M059J (cell line): ENCODE results near the gene DUS4L. TPM values are rescaled to one million over a fixed set of nuclear protein-coding genes. Genes with fewer than 3 reads are reported as not detected.
"Not testable (repeated sequence)": the region's sequence is repeated elsewhere in the genome, so short reads cannot be mapped to it uniquely, and the experiment has no call there.

Source experiments
- DNase-seq: peaks from one replicate; pipeline ENCODE4 v3.0.0-alpha.2; 2012; ENCODE audit warnings: low read depth
- total RNA-seq: library from RNA; depleted of rRNA; stranded (reverse); fragments of >200 nt; shearing (Covaris generic); gene quantifications from 2 replicates; pipeline ENCODE4 v1.2.3, GENCODE V29; 2014; rRNA removed

DUS4L gene
- 8.1 and 12.5 TPM in 2 replicates for total RNA-seq

DNA sequence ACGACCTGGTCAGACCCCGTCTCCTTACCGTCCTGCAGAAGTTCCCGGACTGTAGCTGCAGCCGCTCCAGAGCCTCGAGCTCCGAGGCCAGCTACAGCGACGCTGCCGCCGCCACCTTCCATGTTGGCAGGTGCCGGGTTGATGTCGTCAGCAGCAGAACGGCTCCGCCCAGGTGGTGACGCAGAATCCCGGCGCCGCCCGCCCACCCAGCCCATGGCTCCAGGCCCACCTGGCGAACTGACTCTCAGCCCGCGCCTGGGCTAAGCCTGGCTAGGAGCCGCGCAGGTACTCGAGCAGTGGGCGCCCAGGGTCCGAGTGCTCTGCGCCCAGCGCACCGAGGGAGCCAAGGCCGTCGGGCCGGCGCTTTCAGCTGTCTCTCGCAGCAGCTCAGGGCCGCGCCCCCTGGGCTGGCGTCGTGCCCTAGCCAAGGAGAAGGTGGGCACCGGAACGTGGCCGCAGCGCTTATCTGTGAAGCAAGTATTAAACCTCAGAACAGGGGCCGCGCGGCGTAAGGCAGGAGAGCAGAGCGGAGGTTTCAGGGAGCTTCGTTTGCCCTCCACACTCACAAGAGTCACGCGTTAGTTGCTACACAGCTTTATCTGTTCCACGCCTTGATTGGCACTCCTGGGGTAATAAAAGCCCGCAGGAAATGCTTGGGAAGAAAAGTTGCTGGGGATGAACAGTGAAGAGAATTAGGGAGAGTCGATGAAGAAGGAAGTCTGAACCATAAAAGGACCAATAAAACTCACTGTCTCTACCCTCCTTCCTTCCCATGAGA is at the start of gene DUS4L, which contains the start of gene COG5:
Gene DUS4L (plus strand): TSS at position 197 of the 778 bp plus-strand sequence. CDS start 3,100 bp downstream, outside the sequence.
Gene COG5 (minus strand): TSS at position 146 of the 778 bp plus-strand sequence. CDS start 24 bp downstream, at position 122.
- DNase-seq, result peak; percentile 76

- no peak for DNase-seq
Observed at GRCh38 chr7:107526672-107527071, 37.1 kb upstream of the DUS4L start.

DNA sequence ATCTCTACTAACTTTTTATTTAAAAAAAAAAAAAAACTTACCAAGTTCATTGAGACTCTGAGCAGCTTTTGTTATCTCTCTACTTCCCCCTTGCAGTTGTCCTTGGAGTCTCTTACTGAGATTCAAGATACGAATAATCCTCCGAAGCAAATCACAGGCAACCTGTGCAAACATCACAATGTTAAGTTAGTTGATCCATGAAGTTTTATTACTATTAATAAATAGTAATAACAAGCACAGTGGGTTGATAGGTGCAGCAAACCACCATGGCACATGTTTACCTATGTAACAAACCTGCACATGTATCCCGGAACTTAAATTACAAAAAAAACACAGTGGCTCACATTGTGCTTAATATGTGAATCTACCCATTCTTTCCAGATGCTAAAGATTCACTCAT is 36.6 kb upstream of the DUS4L start:
- no peak for DNase-seq

GRCh38 chr7:107528461-107528860 is 35.3 kb upstream of the DUS4L start:
- DNase-seq, result peak; percentile 86

DNA sequence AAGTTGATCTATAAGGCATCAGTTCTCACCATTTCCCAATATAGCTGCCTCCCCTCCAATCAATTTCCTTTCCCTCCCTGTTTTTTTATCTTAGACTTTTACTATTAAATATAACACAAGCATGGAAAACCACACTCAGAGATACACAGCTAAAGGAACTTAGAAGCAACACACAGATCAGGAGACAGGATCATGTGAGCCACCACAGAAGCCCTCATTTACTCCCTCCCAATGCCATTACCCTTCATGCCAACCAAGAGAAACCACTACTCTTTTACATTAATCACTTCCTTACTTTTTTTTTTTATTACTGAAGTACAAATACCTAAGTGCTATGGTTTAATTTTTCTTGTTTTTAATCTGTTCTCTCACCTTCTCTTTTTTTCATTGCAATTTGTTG is 33.0 kb upstream of the DUS4L start:
- peak; percentile 13 for DNase-seq

DNA sequence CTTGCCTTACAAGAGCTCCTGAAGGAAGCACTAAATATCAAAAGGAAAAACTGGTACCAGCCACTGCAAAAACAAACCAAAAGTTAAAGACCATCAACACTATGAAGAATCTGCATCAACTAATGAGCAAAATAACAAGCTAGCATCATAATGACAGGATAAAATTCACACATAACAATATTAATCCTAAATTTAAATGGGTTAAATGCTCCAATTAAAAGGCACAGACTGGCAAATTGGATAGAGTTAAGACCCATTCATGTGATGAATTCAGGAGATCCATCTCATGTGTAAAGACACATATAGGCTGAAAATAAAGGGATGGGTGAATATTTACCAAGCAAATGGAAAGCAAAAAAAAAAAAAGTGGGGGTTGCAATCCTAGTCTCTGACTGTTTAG is 29.6 kb upstream of the DUS4L start:
- no peak for DNase-seq

DNA sequence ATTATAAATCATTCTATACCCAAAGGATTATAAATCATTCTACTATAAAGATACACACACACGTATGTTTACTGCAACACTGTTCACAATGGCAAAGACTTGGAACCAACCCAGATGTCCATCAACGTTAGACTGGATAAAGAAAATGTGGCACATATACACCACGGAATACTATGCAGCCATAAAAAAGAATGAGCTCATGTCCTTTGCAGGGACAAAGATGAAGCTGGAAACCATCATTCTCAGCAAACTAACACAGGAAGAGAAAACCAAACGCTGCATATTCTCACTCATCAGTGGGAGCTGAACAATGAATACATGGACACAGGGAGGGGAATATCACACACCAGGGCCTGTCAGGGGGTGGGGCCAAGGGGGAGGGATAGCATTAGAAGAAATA is 26.5 kb upstream of the DUS4L start:
- DNase-seq, result not testable (repeated sequence)

DNA sequence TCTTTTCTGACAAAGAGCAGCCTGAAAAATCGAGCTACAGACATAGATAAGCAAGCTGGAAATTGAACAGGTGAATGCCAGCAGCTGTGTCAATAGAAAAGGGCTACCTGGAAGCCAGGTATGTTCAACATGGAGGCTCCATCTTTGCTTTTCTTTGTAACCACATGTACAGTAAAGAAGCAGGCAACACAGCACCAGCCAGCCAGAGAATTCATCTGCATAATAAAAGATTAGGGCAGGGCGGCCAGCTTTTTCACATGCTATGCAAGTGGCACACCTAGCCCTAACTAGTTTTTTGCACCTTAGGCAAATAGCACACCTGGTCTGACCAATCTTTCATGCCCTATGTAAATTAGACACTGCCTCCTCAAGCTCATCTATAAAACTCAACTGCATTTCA is 25.8 kb upstream of the DUS4L start:
- no peak for DNase-seq

- DNase-seq, result no peak
Observed at GRCh38 chr7:107543338-107543993, 20.3 kb upstream of the DUS4L start.

DNA sequence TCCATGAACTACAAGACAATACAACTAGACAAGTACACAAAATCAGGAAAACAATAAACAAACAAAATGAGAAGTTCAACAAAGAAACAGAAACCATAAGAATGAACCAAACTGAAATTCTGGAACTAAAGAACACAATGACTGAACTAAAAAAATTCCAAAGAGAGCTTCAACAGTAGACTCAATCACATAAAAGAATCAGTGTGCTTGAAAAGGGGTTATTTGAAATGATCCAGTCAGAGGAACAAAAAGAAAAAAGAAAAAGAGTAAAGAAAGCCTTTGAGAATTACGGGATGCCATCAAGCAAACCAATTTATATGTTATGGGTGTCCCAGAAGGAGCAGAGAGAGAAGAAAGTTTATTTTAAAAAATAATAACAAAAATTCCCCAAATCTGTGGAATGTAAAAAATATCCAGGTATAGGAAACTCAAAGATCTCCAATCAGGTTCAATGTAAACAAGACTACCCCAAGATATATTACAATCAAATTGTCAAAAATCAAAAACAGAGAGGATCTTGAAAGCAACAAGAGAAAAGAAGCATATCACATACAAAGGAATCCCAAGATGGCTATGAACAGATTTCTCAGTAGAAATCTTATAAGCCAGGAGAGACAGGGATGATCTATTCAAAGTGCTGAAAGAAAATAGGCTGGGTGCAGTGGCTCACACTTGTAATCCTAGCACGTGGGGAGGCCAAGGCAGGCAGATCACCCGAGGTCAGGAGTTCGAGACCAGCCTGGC is 18.8 kb upstream of the DUS4L start:
- DNase-seq, result no peak

DNA sequence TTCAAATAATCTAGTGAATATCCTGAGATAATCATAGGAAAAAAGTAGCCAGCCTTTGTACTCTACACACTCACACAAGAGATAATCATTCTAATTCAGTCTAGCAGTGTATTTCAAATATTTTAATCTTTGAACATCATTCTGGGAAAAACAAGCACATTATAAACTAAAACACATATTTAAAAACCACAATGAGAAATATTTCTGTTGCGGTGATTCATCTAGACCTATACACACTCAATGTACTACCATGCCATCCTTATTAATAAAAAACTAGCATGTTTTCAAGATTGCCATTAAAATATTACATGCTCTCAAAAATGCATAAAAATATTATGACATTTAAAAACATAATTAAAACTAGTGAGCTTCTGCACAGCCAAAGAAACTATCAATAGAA is 11.8 kb upstream of the DUS4L start:
- DNase-seq, result no peak

GRCh38 chr7:107555893-107556292 is 7.9 kb upstream of the DUS4L start:
- DNase-seq, result no peak

GRCh38 chr7:107559864-107560263 is 3.9 kb upstream of the DUS4L start:
- peak; percentile 55 for DNase-seq

GRCh38 chr7:107560898-107561516 is 2.8 kb upstream of the DUS4L start:
- DNase-seq, result no peak

DNA sequence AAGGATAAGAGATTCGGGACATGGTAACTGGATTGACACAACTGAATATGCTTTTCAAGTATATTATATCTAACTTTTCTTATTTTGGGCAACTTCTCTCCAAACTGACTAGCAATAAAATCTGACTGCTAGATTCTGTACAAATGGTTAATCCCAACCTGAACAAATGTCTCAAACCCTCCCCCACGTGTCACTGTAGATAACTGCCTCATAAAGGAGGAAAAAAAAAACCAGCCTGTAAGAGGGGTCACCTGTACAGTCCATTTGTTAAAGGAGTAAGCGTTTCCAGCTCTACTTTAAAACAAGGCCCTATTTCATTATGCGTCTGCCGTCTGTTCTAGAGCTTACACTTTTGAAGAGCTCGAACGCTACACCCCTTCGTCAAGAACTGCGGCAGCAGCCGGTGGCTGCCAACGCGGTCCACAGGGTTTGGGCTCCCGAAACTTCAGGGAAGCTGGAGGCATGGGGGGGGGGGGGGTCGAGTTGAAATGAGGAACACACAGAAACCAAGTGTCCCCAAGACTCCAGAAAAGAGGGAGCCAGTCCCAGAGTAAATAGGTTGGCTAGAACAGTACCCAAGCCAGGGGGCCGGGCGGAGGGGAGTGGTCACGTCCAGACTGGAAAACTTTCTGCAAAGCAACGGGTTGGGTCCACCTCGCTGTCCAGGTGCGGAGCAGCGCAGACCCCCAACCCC is 543 bp upstream of the DUS4L start:
- peak; percentile 61 for DNase-seq

GRCh38 chr7:107564553-107565298 is 955 bp downstream of the DUS4L start:
- DNase-seq, result peak; percentile 88

GRCh38 chr7:107570298-107570697 is 6.5 kb downstream of the DUS4L start:
- DNase-seq, result no peak

DNA sequence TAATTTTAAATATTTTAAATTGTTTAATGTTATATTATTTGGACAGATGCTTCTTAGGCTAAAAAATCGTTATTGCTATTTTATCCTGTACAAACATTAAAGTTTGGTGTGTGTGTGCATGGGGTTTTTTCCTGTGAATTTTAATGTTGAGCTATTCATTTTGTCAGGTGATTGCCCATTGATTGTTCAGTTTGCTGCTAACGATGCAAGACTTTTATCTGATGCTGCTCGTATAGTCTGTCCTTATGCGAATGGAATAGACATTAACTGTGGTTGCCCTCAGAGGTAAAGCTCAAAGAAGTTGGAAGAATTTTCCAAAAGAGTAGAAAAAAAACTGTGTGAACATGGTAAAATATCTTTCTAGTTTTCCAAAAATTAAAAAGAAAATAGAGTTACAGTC is 9.8 kb downstream of the DUS4L start:
- no peak for DNase-seq

DNA sequence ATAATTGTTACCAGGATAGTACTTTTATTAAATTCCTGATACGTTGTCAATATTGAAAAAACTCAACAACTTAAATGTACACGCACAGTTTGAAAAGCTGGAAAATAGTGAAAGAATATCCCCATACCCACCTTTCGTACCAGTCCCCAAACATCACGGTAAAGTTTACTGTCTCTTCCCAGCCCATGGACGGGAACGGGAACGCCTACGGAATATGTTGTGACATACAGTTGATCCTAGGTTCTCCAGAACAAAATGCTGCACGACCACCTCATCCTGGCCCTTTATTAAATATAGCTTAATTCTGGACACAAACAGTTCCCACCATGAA is 15.7 kb downstream of the DUS4L start:
- no peak for DNase-seq

GRCh38 chr7:107579885-107580715 is 16.3 kb downstream of the DUS4L start, which contains the start of gene BCAP29:
BCAP29 (plus strand) TSS chr7:107580246; CDS start chr7:107580773, 527 bp downstream.
- DNase-seq, result peak; percentile 80
